ENCODE data around the gene PLXND1.

The PLXND1 gene

GRCh38 chr3:129507181-129507831 lies 99.2 kb downstream of the PLXND1 start:
- Histone ChIP-seq H3K79me2 (ENCODE audit: low read length) (no peaks in the 10 kb centered on the region), H4K20me1 (ENCODE audit: insufficient read depth, low read length) (no peaks in the 10 kb centered on the region), H3K9me3 (ENCODE audit: insufficient read depth, low read length) (no peaks in the 10 kb centered on the region), H2AFZ (ENCODE audit: low read depth, low read length) (no peak overlapping the region), H3K4me1 (ENCODE audit: low read length) (no peaks in the 10 kb centered on the region), H3K9ac (ENCODE audit: low read length) (no peak overlapping the region), H3K4me2 (ENCODE audit: low read length) (no peak overlapping the region), H3K27me3 (ENCODE audit: low read depth, low read length) (no peaks in the 10 kb centered on the region), H3K27ac (ENCODE audit: low read length) (no peak overlapping the region), H3K4me3 (ENCODE audit: low read length) (no peak overlapping the region), H3K36me3 (replicated peaks; ENCODE audit: low read depth, low read length) (no peaks in the 10 kb centered on the region)
- no peak for TF ChIP-seq CTCF (IDR thresholded peaks at IDR 0.05; ENCODE audit: low read depth, low read length)
- TF ChIP-seq EZH2phosphoT487 (IDR thresholded peaks at IDR 0.05; ENCODE audit: low read depth): no peak

GRCh38 chr3:129506231-129506742 lies 100.2 kb downstream of the PLXND1 start:
- no peaks in the 10 kb centered on the region for H3K27me3 ChIP-seq (ENCODE audit: low read depth, low read length)
- H4K20me1 ChIP-seq (ENCODE audit: insufficient read depth, low read length): no peaks in the 10 kb centered on the region
- H3K79me2 ChIP-seq (ENCODE audit: low read length): no peaks in the 10 kb centered on the region
- H3K9ac ChIP-seq (ENCODE audit: low read length): no peak overlapping the region
- H3K9me3 ChIP-seq (ENCODE audit: insufficient read depth, low read length): no peaks in the 10 kb centered on the region
- no peak for TF ChIP-seq EZH2phosphoT487 (IDR thresholded peaks at IDR 0.05; ENCODE audit: low read depth)
- TF ChIP-seq CTCF (IDR thresholded peaks at IDR 0.05; ENCODE audit: low read depth, low read length): no peak
- H3K4me1 ChIP-seq (ENCODE audit: low read length): no peaks in the 10 kb centered on the region
- no peak overlapping the region for H3K4me2 ChIP-seq (ENCODE audit: low read length)
- H2AFZ ChIP-seq (ENCODE audit: low read depth, low read length): no peak overlapping the region
- no peak overlapping the region for H3K27ac ChIP-seq (ENCODE audit: low read length)
- no peaks in the 10 kb centered on the region for H3K36me3 ChIP-seq (replicated peaks; ENCODE audit: low read depth, low read length)
- H3K4me3 ChIP-seq (ENCODE audit: low read length): no peak overlapping the region

- no peaks in the 10 kb centered on the region for H3K4me1 ChIP-seq (ENCODE audit: low read length)
- no peaks in the 10 kb centered on the region for H3K36me3 ChIP-seq (replicated peaks; ENCODE audit: low read depth, low read length)
- H3K9ac ChIP-seq (ENCODE audit: low read length): no peak overlapping the region
- H3K9me3 ChIP-seq (ENCODE audit: insufficient read depth, low read length): no peaks in the 10 kb centered on the region
- H2AFZ ChIP-seq (ENCODE audit: low read depth, low read length): no peak overlapping the region
- no peak overlapping the region for H3K27ac ChIP-seq (ENCODE audit: low read length)
- TF ChIP-seq CTCF (IDR thresholded peaks at IDR 0.05; ENCODE audit: low read depth, low read length): no peak
- no peak overlapping the region for H3K4me2 ChIP-seq (ENCODE audit: low read length)
- H3K4me3 ChIP-seq (ENCODE audit: low read length): no peak overlapping the region
- no peaks in the 10 kb centered on the region for H4K20me1 ChIP-seq (ENCODE audit: insufficient read depth, low read length)
- no peaks in the 10 kb centered on the region for H3K79me2 ChIP-seq (ENCODE audit: low read length)
- no peaks in the 10 kb centered on the region for H3K27me3 ChIP-seq (ENCODE audit: low read depth, low read length)
Observed at GRCh38 chr3:129505341-129505740, 101.1 kb downstream of the PLXND1 start.
